ENCODE measurements around the gene SOX14. TPM values are rescaled to one million over a fixed set of nuclear protein-coding genes. Genes with fewer than 3 reads are reported as not detected.

Gene SOX14
- total RNA-seq, 2 experiments from 2014 or later = not detected

- POLR2A ChIA-PET = no interaction called here
- peaks cover 5% of the 10 kb centered on the region for H3K4me1 Mint-ChIP-seq (ENCODE audit: low read depth)
- H3K9me3 Mint-ChIP-seq = no peaks in the 10 kb centered on the region
- no peak overlapping the region for H3K4me3 Mint-ChIP-seq
- H3K27me3 Mint-ChIP-seq = peaks cover 75% of the 10 kb centered on the region
- intact Hi-C loops (cut with micrococcal nuclease) = no loop called here
- CTCF ChIA-PET = no interaction called here
- no peaks in the 10 kb centered on the region for H3K36me3 Mint-ChIP-seq
- H3K27ac Mint-ChIP-seq = no peak overlapping the region
- DNase-seq = no peak
These were observed 549 bp upstream of the SOX14 start for GRCh38 chr3:137763594-137763938.

- ChIA-PET CTCF (no interaction called here), POLR2A (no interaction called here)
- peaks cover 7% of the 10 kb centered on the region for H3K4me1 Mint-ChIP-seq (ENCODE audit: low read depth)
- intact Hi-C loops (cut with micrococcal nuclease) = loop anchor here (5.0 kb wide), 1 partner anchor 1183 kb away; the partner anchor contains the start of genes FOXL2 and FOXL2NB
- no peak overlapping the region for H3K27ac Mint-ChIP-seq
- peaks cover 82% of the 10 kb centered on the region for H3K27me3 Mint-ChIP-seq
- no peaks in the 10 kb centered on the region for H3K36me3 Mint-ChIP-seq
- DNase-seq = no peak
- no peaks in the 10 kb centered on the region for H3K9me3 Mint-ChIP-seq
- no peak overlapping the region for H3K4me3 Mint-ChIP-seq
These were observed 621 bp downstream of the SOX14 start for GRCh38 chr3:137764563-137765309.

- POLR2A ChIA-PET = no interaction called here
- CTCF ChIA-PET = no interaction called here
- no peak overlapping the region for H3K27ac Mint-ChIP-seq
- peaks cover 7% of the 10 kb centered on the region for H3K4me1 Mint-ChIP-seq (ENCODE audit: low read depth)
- H3K27me3 Mint-ChIP-seq = peaks cover 85% of the 10 kb centered on the region
- H3K36me3 Mint-ChIP-seq = no peaks in the 10 kb centered on the region
- no peak overlapping the region for H3K4me3 Mint-ChIP-seq
- no peaks in the 10 kb centered on the region for H3K9me3 Mint-ChIP-seq
- DNase-seq = no peak
- intact Hi-C loops (cut with micrococcal nuclease) = loop anchor here (5.0 kb wide), 1 partner anchor 1182 kb away; the partner anchor contains the start of genes FOXL2 and FOXL2NB
These were observed 1.4 kb downstream of the SOX14 start for GRCh38 chr3:137765310-137766033.

GRCh38 chr3:137766041-137766875, 2.1 kb downstream of the SOX14 start:
- CTCF ChIA-PET = no interaction called here
- intact Hi-C loops (cut with micrococcal nuclease) = loop anchor here (5.0 kb wide), 1 partner anchor 1181 kb away; the partner anchor contains the start of genes FOXL2 and FOXL2NB
- peaks cover 7% of the 10 kb centered on the region for H3K4me1 Mint-ChIP-seq (ENCODE audit: low read depth)

GRCh38 chr3:137766876-137767537, 2.9 kb downstream of the SOX14 start:
- CTCF ChIA-PET = no interaction called here
- intact Hi-C loops (cut with micrococcal nuclease) = loop anchor here (5.0 kb wide), 1 partner anchor 1180 kb away; the partner anchor contains the start of genes FOXL2 and FOXL2NB
- H3K4me3 Mint-ChIP-seq = no peak overlapping the region
- H3K27me3 Mint-ChIP-seq = peaks cover 84% of the 10 kb centered on the region
- no peak for DNase-seq
- no peaks in the 10 kb centered on the region for H3K9me3 Mint-ChIP-seq
- H3K27ac Mint-ChIP-seq = no peak overlapping the region
- H3K4me1 Mint-ChIP-seq (ENCODE audit: low read depth) = peaks cover 12% of the 10 kb centered on the region
- H3K36me3 Mint-ChIP-seq = peaks cover 2% of the 10 kb centered on the region
- POLR2A ChIA-PET = no interaction called here

More at GRCh38 chr3:137766041-137766875, 2.1 kb downstream of the SOX14 start:
- DNase-seq = no peak
- no peaks in the 10 kb centered on the region for H3K36me3 Mint-ChIP-seq
- POLR2A ChIA-PET = no interaction called here
- no peaks in the 10 kb centered on the region for H3K9me3 Mint-ChIP-seq
- H3K4me3 Mint-ChIP-seq = no peak overlapping the region
- peaks cover 84% of the 10 kb centered on the region for H3K27me3 Mint-ChIP-seq
- H3K27ac Mint-ChIP-seq = no peak overlapping the region

GRCh38 chr3:137767538-137768360, 3.6 kb downstream of the SOX14 start:
- intact Hi-C loops (cut with micrococcal nuclease) = loop anchor here (5.0 kb wide), 1 partner anchor 1180 kb away; the partner anchor contains the start of genes FOXL2 and FOXL2NB
- CTCF ChIA-PET = no interaction called here

GRCh38 chr3:137768361-137769321, 4.5 kb downstream of the SOX14 start:
- no peak for DNase-seq
- peaks cover 79% of the 10 kb centered on the region for H3K27me3 Mint-ChIP-seq
- POLR2A ChIA-PET = no interaction called here
- H3K4me3 Mint-ChIP-seq = no peak overlapping the region
- no peaks in the 10 kb centered on the region for H3K9me3 Mint-ChIP-seq
- no peak overlapping the region for H3K27ac Mint-ChIP-seq
- CTCF ChIA-PET = no interaction called here
- peaks cover 12% of the 10 kb centered on the region for H3K4me1 Mint-ChIP-seq (ENCODE audit: low read depth)
- intact Hi-C loops (cut with micrococcal nuclease) = loop anchor here (5.0 kb wide), 1 partner anchor 1179 kb away; the partner anchor contains the start of genes FOXL2 and FOXL2NB
- peaks cover 2% of the 10 kb centered on the region for H3K36me3 Mint-ChIP-seq

More at GRCh38 chr3:137767538-137768360, 3.6 kb downstream of the SOX14 start:
- no peaks in the 10 kb centered on the region for H3K9me3 Mint-ChIP-seq
- no peak for DNase-seq
- H3K27ac Mint-ChIP-seq = no peak overlapping the region
- POLR2A ChIA-PET = no interaction called here
- no peak overlapping the region for H3K4me3 Mint-ChIP-seq
- peaks cover 82% of the 10 kb centered on the region for H3K27me3 Mint-ChIP-seq
- H3K36me3 Mint-ChIP-seq = peaks cover 2% of the 10 kb centered on the region
- H3K4me1 Mint-ChIP-seq (ENCODE audit: low read depth) = peaks cover 12% of the 10 kb centered on the region

GRCh38 chr3:137769322-137770065, 5.4 kb downstream of the SOX14 start:
- Mint-ChIP-seq H3K27me3 (peaks cover 80% of the 10 kb centered on the region), H3K36me3 (peaks cover 2% of the 10 kb centered on the region), H3K9me3 (no peaks in the 10 kb centered on the region), H3K4me3 (no peak overlapping the region), H3K27ac (no peak overlapping the region), H3K4me1 (ENCODE audit: low read depth) (peaks cover 8% of the 10 kb centered on the region)
- CTCF ChIA-PET = no interaction called here
- intact Hi-C loops (cut with micrococcal nuclease) = loop anchor here (5.0 kb wide), 1 partner anchor 1178 kb away; the partner anchor contains the start of genes FOXL2 and FOXL2NB
- DNase-seq = no peak
- POLR2A ChIA-PET = no interaction called here

GRCh38 chr3:137770066-137770834, 6.1 kb downstream of the SOX14 start:
- DNase-seq = no peak
- CTCF ChIA-PET = no interaction called here
- no peak overlapping the region for H3K27ac Mint-ChIP-seq
- H3K9me3 Mint-ChIP-seq = no peaks in the 10 kb centered on the region
- peaks cover 8% of the 10 kb centered on the region for H3K4me1 Mint-ChIP-seq (ENCODE audit: low read depth)
- H3K27me3 Mint-ChIP-seq = peaks cover 80% of the 10 kb centered on the region
- intact Hi-C loops (cut with micrococcal nuclease) = no loop called here
- POLR2A ChIA-PET = no interaction called here
- H3K4me3 Mint-ChIP-seq = no peak overlapping the region
- H3K36me3 Mint-ChIP-seq = peaks cover 2% of the 10 kb centered on the region
